Placental epithelial cell (primary cell): ENCODE measurements around the gene AAMP. TPM values are rescaled to one million over a fixed set of nuclear protein-coding genes. Genes with fewer than 3 reads are reported as not detected.

Experiments used
- total RNA-seq: library from RNA; depleted of rRNA; stranded (reverse); fragments of >200 nt; gene quantifications from 2 replicates; pipeline ENCODE4 v1.2.3, GENCODE V29; 2012

Gene AAMP
- total RNA-seq = 113 and 117 TPM in 2 replicates

GRCh38 chr2:218269900-218270720 lies at the start of gene AAMP, which contains the start of gene PNKD:
Gene AAMP, minus strand, starts transcription at chr2:218270137. Its CDS starts 51 bp downstream, at chr2:218270086.
Gene PNKD, plus strand, starts transcription at chr2:218270519. Its CDS starts 17 bp downstream, at chr2:218270536.

GRCh38 chr2:218292048-218293014 lies 22.4 kb upstream of the AAMP start, which contains the start of gene TMBIM1:
Gene TMBIM1, minus strand, starts transcription at chr2:218292503. Its CDS starts 10,362 bp downstream, at chr2:218282141.

GRCh38 chr2:218260742-218261422 lies 9.1 kb downstream of the AAMP start, which contains the start of gene GPBAR1:
Gene GPBAR1, plus strand, starts transcription at chr2:218261015. Its CDS starts 1,710 bp downstream, at chr2:218262725.

GRCh38 chr2:218216674-218217359 lies 53.1 kb downstream of the AAMP start, which contains the start of gene ARPC2:
Gene ARPC2, plus strand, starts transcription at chr2:218217189. Its CDS starts 282 bp downstream, at chr2:218217471.

Other genes starting within 250 kb of the AAMP start
- not detected in 2 replicates for gene RUFY4, start 200.9 kb downstream of the AAMP start, total RNA-seq
- gene CXCR2, start 144.1 kb downstream of the AAMP start, total RNA-seq = not detected in 2 replicates
- gene CXCR1, start 103.2 kb downstream of the AAMP start, total RNA-seq = not detected in 2 replicates
- gene ARPC2, start 52.9 kb downstream of the AAMP start, total RNA-seq = 268 and 530 TPM in 2 replicates
- 0.39 and 1.2 TPM in 2 replicates for gene GPBAR1, start 9.1 kb downstream of the AAMP start, total RNA-seq
- 27.9 and 37.8 TPM in 2 replicates for gene PNKD, start 382 bp upstream of the AAMP start, total RNA-seq
- 143 and 283 TPM in 2 replicates for gene TMBIM1, start 22.4 kb upstream of the AAMP start, total RNA-seq
- gene CATIP, start 86.7 kb upstream of the AAMP start, total RNA-seq = not detected in 2 replicates
- gene SLC11A1, start 112.1 kb upstream of the AAMP start, total RNA-seq = 0.22 and 0.39 TPM in 2 replicates
- 77.3 and 130 TPM in 2 replicates for gene CTDSP1, start 129.7 kb upstream of the AAMP start, total RNA-seq
- gene VIL1, start 149.0 kb upstream of the AAMP start, total RNA-seq = not detected in 2 replicates